ENCODE results near the gene EID3. TPM values are rescaled to one million over a fixed set of nuclear protein-coding genes. Genes with fewer than 3 reads are reported as not detected.

Gene EID3
- total and polyA plus RNA-seq, 2 of the 8 experiments (the other 6 are each of a cell fraction or from before 2014, with no cell fraction given) = 1.2 to 2.8 TPM

GRCh38 chr12:104353012-104353981 is 49.8 kb downstream of the EID3 start:
- Histone ChIP-seq H3K23me2 (ENCODE audit: low read depth, low read length) (no peaks in the 10 kb centered on the region), H3K36me3 (ENCODE audit: control insufficient read depth in 2 of 4, insufficient read depth in 4 of 4, low read length in 3 of 4) (peaks cover 5 to 16% (median 6%) of the 10 kb centered on the region in 4 experiments; a peak in 6 of 8 replicates), H3K27me3 (replicated peaks in 1 of 4; ENCODE audit: control insufficient read depth in 3 of 4, extremely low read depth in 1 of 4, insufficient read depth in 3 of 4, low read length in 3 of 4) (no peaks in the 10 kb centered on the region), H4K91ac (replicated peaks; ENCODE audit: insufficient read length, low read length) (no peak overlapping the region), H2AK5ac (ENCODE audit: low read depth, low read length) (no peak overlapping the region), H3K79me1 (ENCODE audit: low read depth, low read length) (no peaks in the 10 kb centered on the region; the same call in 1 of the 2 replicates), H2AFZ (ENCODE audit: low read length) (no peak overlapping the region), H4K20me1 (replicated peaks in 1 of 2; ENCODE audit: control insufficient read depth in 1 of 2, insufficient read depth in 2 of 2, low read length in 2 of 2) (peaks cover 0 to 5% of the 10 kb centered on the region in 2 experiments), H3K14ac (ENCODE audit: insufficient read length) (no peak overlapping the region), H3K9me3 (ENCODE audit: insufficient read depth in 2 of 2, low read depth in 1 of 2, low read length in 1 of 2) (no peaks in the 10 kb centered on the region), H3K4me1 (replicated peaks in 1 of 4; ENCODE audit: control insufficient read depth in 3 of 4, insufficient read depth in 4 of 4, low read length in 3 of 4) (peaks cover 0 to 8% (median 6%) of the 10 kb centered on the region in 4 experiments; a peak in 5 of 7 replicates), H3K23ac (ENCODE audit: insufficient read length) (no peak overlapping the region), H4K8ac (ENCODE audit: extremely low read depth, insufficient read depth, low read length) (no peak overlapping the region), H3K79me2 (ENCODE audit: control insufficient read depth in 1 of 2, insufficient read depth in 2 of 2, low read length in 2 of 2) (no peaks in the 10 kb centered on the region), H3K4me3 (ENCODE audit: extremely low read depth in 1 of 4, insufficient read depth in 2 of 4, low read depth in 3 of 4, low read length in 4 of 4) (no peak overlapping the region), H2BK5ac (ENCODE audit: low read depth, low read length) (no peak overlapping the region), H3K9ac (replicated peaks in 1 of 4; ENCODE audit: extremely low read depth in 1 of 4, low read depth in 3 of 4, low read length in 3 of 4) (no peak overlapping the region), H3K4me2 (ENCODE audit: insufficient read depth in 1 of 2, low read depth in 2 of 2, low read length in 2 of 2) (no peak overlapping the region), H2BK12ac (ENCODE audit: low read depth, low read length) (no peak overlapping the region), H4K5ac (ENCODE audit: insufficient read length, low read depth, low read length) (no peak overlapping the region), H3K4ac (replicated peaks; ENCODE audit: insufficient read length, low read depth, low read length) (no peak overlapping the region), H2BK15ac (ENCODE audit: low read length) (no peak overlapping the region), H3K18ac (ENCODE audit: extremely low read depth, low read length) (no peak overlapping the region), H3K27ac (ENCODE audit: low read depth, low read length) (no peak overlapping the region), H2BK20ac (ENCODE audit: low read length) (no peak overlapping the region), H2BK120ac (replicated peaks; ENCODE audit: low read depth, low read length) (no peak overlapping the region), H3K56ac (replicated peaks; ENCODE audit: insufficient read length, low read depth, low read length) (no peak overlapping the region)
- DNase-seq (ENCODE audit: low read depth in 1 of 2, low spot score in 2 of 2) (peak in 1 of 2 experiments; percentile 32), FAIRE-seq (no peak)
- 94% methylated on average over 17 of the region's 17 CpGs; no CpG with 5 or more reads in 1 of the 2 experiments for WGBS, 2 experiments (ENCODE audit: extremely low coverage in 1 of 2, insufficient coverage in 1 of 2, insufficient read length in 1 of 2, insufficient replicate concordance in 2 of 2, low coverage in 1 of 2, low lambda C conversion rate in 2 of 2, missing lambda C conversion rate in 1 of 2)
- ChIA-PET POLR2A (ENCODE audit: partially characterized antibody) (interaction anchor here (1.5 to 3.8 kb wide), 3 partner anchors 11 to 216 kb away, joined by 3 to 10 read pairs (median 6); partner anchors contain the start of gene NFYB), CTCF (ENCODE audit: partially characterized antibody) (interaction anchor here (0.6 to 1.3 kb wide), 2 partner anchors 9 to 775 kb away, joined by 3 read pairs; no protein-coding TSS in a partner anchor)
- TF ChIP-seq RFX5 (IDR thresholded peaks at IDR 0.05; ENCODE audit: borderline replicate concordance, low read depth, low read length) = no peak
- TF ChIP-seq KDM4A (IDR thresholded peaks at IDR 0.05; ENCODE audit: low read depth, low read length, severe bottlenecking) = no peak
- TF ChIP-seq TAF7 (optimal IDR thresholded peaks at IDR 0.05; ENCODE audit: borderline replicate concordance, low read depth, low read length) = no peak
- TF ChIP-seq HDAC2 (IDR thresholded peaks at IDR 0.05; ENCODE audit: borderline replicate concordance in 1 of 2, low read depth in 2 of 2, low read length in 2 of 2) = no peak
- TF ChIP-seq YY1 (IDR thresholded peaks at IDR 0.05; ENCODE audit: low read depth, low read length) = no peak
- TF ChIP-seq POLR2AphosphoS5 (IDR thresholded peaks at IDR 0.05; ENCODE audit: low read depth, low read length) = no peak
